ENCODE data around the gene BRD3OS. TPM values are rescaled to one million over a fixed set of nuclear protein-coding genes. Genes with fewer than 3 reads are reported as not detected.
"Not testable (repeated sequence)": the region's sequence is repeated elsewhere in the genome, so short reads cannot be mapped to it uniquely, and the experiment has no call there.

Gene BRD3OS
- total RNA-seq, 1 donor from 2014 or later, result 6.8 TPM

DNA sequence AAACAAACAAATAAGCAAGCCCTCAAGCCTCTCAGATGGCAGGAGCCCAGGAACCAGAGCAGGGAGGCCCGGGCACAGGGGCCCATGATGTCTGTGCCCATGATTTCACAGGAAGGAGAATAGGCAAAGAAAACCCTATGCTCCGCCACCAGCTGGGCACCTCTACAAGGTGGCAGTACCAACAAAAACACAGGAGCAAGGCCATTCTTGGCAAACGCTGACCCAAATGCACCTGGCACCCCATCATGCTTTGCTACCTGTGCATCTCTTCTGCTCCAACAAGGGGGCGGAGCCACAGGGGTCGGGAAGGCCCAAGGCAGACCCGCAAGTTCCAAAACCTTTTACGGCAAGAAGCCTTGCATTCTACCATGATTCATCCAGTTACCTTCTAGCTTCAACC lies 39.4 kb downstream of the BRD3OS start:
- no peak for DNase-seq

DNA sequence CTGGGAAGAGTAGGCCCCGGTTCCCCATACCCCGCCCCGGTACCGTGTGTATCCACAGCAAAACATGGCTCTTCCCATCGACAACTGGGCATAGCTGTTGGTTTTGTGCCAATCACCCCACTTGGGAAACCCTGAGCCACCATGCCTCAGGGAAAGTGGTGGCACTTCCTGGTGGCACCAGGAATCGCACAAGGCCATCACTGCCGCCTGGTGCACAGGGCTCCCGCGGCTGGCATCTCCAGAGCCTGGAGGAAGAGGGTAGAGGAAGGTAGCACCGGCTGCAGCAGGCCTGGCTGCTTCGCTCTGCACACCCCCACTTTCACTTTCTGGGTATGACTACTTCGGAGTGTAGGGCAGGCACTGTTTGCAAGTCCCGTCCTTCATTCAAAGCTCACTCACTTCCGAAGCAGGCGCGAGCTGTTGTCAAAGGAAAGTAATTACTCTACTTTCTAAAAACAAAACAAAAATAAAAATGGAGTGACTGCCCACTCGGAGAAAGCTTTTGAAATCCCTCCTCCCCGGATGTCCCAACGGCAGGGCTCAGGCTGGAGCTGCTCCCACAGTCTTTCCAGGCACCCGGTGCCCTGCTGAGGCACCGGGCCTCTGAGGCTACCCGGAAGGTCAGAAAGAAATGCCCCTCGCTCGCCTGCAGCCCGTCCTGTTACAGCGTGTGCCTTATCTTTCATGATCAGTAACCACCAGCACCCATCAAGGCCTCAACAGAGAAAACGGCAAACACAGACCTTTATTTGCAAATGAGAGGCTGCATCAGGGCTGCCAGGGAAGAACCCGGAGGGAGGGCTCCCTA lies 40.5 kb downstream of the BRD3OS start:
- no peak for DNase-seq

DNA sequence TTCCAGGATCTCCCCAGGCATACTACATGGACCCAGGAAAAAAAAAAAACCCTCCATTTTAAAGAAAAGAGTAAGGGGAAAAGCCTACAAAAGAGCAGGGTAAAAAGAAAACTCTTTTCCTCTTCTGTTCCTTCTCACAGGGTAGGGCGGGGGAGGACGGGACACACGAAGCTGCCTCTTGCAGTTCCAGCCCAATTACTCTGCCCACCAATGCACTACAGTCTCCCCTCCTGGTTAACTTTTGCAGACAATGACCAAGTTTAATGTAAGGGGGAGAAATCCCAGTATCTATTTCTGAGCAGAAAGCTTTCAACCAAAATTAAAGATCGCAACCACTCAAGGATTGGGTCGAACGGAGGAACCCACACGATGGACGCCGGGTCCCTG lies 41.2 kb downstream of the BRD3OS start:
- no peak for DNase-seq

DNA sequence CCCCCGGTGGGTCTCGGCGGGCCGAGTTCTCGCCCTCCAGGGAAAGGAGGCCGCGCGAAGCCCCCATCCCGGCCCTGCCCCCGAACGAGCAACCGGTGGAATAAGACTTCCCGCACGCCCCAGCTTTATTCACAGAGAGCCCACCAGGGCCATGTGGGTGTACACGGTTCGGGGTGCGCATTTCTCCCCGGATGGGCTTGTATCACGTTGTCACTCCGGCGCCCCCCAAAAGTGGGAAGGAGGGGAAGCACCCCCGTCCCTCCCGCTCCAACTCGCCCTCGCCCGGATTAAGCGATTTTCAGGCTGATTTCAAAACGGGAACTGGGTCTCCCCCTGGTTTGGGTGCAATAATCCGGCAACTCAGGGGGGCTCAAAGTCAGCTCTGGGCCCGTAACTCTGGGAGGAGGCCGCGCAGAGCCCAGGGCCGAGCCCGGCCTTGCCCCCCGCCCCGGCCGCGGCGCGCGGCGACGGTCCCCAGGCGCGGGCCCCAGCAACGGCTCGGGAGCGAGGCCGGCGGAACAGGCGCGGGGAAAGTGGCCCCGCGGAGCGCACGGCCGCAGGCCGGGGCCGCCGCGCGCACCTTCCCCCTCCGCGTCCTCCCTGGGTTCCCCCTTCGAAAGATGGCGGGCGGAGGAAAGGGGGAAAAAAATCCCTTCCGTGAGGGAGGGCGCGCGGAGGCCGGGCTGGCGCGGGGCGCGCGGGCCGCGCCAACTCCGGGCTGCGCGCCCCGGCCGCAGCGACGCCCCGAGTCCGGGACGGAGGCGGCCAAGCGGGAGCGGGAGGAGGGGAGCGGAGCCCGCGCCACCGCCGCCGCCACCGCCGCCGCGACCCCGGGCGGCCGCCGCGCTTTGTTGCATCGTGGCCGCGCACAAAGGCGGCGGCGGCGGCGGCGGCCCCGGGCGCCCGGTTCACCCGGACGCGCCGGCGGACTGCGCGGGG lies 41.9 kb downstream of the BRD3OS start:
- DNase-seq, result no peak

DNA sequence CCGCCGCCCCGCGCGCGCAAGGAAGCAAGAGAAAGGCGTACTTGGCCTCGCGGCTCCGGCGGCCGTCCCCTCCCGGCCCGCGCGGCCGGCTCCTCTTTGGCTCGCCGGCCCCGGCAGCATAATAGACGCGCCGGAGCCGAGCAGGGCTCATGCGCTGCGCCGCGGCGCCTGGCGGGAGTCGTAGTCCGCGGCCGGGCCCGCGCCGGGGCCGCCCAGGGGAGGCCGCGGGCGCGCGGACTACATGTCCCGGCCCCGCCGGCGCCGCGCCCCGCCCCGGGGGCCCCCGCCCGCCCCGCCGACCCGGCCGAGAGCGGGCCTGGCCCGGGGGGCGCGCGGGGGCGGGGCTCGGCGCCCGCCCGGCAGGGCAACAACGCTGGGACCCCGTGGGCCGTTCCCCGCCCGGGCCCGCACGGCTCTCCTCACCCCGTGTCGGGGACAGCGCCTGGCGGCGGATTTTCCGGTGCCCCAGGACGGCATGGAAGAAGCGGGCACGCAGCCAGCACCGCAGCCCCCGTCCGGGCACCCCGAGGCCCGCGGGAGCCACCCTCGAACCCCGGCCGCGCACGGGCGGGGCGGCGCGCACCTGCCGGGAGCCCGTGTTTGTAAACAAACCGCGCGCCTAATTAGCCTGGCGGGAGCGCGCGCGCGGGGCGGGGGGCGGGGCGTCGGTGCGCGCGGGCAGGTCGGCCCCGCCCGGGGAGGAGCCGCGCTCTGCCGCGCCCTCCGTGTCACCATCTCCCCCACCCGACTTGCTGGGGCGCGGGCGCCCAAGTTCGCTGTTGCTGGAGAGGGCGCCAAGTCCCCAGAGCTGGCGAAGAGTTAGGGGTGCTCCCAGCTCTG lies 42.8 kb downstream of the BRD3OS start, which contains the start of gene BRD3:
Gene BRD3 (minus strand): TSS at position 123 of the 840 bp plus-strand sequence. CDS start 14,549 bp downstream, outside the sequence.
- DNase-seq, result peak; percentile 89

DNA sequence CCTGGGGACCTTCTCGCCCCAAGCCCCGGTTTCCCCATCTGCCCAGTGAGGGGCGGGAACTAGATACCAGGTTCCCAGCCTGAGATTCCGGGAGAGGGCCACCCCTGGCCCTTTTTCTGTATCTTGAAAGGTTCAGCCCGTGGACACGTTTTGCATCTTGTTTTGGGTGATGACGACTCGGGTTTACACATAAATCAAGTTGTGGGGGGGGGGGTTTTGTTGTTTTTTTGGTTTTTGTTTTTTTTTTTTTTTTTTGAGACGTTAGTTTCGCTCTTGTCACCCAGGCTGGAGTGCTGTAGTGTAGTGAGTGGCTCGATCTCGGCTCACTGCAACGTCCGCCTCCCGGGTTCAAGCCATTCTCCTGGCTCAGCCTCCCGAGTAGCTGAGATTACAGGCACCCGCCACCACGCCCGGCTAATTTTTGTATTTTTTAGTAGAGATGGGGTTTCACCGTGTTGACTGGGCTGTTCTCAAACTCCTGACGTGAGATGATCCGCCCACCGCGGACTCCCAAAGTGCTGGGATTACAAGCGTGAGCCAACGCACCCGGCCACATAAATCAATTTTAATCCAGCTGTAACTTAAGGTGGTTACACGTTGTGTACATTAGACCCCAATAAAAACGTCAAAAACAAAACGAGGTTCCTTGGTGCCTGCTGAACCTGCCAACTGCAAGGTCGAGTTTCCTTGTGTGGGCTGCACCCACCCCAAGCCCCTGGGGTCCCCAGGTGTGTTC lies 43.6 kb downstream of the BRD3OS start:
- no peak for DNase-seq

DNA sequence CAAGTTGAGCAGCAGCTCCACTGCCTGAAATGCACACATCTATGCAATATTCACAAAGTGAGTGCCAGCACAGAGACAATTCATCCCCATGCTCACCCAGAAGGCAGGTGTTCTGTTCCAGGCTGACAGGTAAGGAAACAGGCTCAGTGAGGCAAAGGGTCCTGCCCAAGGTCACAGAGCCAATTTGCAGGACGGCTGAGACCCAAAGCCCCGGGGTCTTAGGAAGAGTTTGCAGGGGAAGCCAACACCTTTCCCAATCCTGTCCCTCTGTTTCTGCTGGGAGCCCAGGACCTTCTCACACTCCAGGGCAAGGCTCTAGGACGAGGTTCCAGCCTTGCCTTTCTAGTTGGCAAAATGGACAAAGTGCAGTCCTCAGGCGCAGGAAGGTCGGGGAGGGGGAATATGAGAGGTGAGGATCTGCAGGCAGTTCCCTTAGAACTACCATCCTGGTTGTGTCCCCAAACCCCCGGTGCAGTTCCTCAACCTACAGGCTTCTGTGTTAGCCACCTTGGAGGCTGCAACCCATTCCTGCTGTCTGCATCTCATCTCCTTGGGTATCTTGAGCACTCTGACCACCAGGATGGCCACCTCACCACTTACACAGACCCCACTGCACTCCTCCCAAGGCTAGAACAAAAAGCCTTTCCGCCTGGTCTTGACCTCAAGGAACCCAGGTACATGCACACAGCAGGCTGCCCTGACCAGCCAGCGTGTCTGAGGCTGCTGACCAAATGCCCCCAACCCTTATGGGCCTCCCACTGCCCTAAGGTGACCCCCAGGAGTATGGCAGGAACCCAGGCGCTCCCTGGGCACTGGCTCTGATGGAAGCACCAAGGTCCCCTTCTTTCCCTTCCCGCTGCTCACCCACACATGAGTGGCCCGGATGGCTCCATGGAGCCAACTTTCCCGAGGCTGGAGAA lies 44.5 kb downstream of the BRD3OS start:
- DNase-seq, result no peak

DNA sequence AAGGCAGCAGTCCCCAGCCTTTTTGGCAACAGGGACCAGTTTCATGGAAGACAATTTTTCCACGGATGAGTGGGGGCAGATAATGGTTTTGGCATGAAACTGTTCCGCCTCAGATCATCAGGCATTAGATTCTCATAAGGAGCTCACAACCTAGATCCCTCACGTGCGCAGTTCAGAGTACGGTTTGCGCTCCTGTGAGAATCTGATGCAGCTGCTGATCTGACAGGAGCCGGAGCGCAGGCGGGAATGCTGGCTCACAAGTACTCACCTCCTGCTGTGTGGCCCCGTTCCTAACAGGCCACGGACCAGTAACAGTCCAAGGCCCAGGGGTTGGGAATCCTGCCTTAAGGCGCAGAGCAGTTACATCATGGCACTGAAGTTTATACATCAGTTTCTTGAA lies 45.9 kb downstream of the BRD3OS start:
- no peak for DNase-seq

DNA sequence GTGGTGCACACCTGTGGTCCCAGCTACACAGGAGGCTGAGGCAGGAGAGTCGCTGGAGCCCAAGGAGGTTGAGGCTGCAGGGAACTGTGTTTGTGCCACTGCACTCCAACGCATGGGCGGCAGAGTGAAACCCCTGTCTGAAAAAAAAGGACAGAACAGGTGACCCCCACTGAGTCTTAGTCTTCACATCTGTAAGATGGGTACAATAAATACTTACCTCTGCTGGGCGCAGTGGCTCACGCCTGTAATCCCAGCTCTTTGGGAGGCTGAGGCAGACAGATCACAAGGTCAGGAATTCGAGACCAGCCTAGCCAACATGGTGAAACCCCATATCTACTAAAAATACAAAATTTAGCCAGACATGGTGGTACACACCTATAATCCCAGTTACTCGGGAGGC lies 47.4 kb downstream of the BRD3OS start:
- not testable (repeated sequence) for DNase-seq

DNA sequence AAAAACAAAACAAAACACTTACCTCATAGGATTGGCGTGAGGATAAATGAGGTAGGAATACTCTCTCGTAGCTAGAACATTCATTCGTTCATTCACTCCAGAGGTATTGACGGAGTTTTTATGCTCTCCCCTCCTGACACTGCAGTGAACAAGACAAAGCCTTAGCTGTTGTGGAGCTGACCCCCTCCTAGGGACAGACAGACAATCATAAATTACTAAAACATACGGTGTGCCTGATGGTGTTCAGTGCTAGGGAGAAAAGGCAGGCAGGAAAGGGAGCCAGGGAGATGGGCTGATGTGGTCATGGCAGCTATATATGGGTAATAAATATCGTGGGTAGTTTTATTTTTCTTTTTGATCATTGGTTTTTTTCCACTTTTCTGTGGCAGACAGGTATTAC lies 48.2 kb downstream of the BRD3OS start:
- no peak for DNase-seq

DNA sequence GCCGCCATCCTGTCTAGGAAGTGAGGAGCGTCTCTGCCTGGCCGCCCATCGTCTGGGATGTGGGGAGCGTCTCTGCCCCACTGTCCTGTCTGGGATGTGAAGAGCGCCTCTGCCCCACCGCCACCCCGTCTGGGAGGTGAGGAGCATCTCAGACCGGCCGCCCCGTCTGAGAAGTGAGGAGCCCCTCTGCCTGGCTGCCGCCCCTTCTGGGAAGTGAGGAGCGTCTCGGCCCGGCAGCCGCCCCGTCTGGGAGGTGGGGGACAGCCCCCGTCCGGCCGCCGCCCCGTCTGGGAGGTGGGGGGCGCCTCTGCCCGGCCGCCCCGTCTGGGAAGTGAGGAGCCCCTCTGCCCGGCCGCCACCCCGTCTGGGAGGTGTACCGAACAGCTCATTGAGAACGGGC lies 50.4 kb downstream of the BRD3OS start:
- DNase-seq, result not testable (repeated sequence)

DNA sequence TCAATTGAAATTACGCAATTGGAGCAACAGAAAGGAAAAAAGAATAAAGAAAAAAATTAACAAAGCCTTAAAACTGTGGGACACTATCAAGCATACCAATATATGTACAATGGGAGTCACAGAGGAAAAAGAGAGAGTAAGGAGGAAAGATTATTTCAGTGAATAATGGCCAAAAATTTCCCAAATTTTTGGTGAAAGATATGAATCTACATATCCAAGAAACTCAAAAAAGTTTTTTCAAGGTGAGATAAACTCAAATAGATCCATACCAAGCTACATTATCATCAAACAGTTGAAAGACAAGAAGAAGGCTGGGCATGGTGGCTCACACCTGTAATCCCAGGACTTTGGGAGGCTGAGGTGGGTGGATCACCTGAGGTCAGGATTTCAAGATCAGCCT lies 51.4 kb downstream of the BRD3OS start:
- no peak for DNase-seq

Other genes starting within 250 kb of the BRD3OS start
- gene VAV2, start 33.2 kb upstream of the BRD3OS start, total RNA-seq, result 6.0 TPM
- gene BRD3, start 42.5 kb downstream of the BRD3OS start, total RNA-seq, result 16.7 TPM
- gene WDR5, start 110.6 kb downstream of the BRD3OS start, total RNA-seq, result 12.9 TPM
- under 0.01 TPM for gene RNU6ATAC, start 139.1 kb downstream of the BRD3OS start, total RNA-seq

Data from skin of body (tissue), 2 donors.